Naive thymus-derived CD4-positive, alpha-beta T cell (primary cell): Measurements from ENCODE around the gene ACP5. TPM values are rescaled to one million over a fixed set of nuclear protein-coding genes. Genes with fewer than 3 reads are reported as not detected.

Experiments
- ATAC-seq: fragments of 150-1000 bp; cut with Tn5 transposase; 2 replicates; pipeline ENCODE4 v1.10.0; 2021; ENCODE audit warnings: mild to moderate bottlenecking, moderate library complexity
- CTCF ChIA-PET: fragments of 350-600 bp; sonication (Branson Sonifier 250); formaldehyde crosslinking; loops from one replicate; lab custom pipeline; 2021; ENCODE audit warnings: antibody characterized with exemption; lab: Charles Lee
- POLR2A ChIA-PET: fragments of 350-600 bp; sonication (Branson Sonifier 250); formaldehyde crosslinking; loops from one replicate; lab custom pipeline; 2021; ENCODE audit warnings: antibody characterized with exemption, inconsistent platforms; lab: Charles Lee
- DNase-seq, 9 donors: peaks; one replicate each; pipeline versions ENCODE4 v3.0.0 to v3.0.0-alpha.2; 2020 to 2022; ENCODE audit warnings: mixed read lengths in 1 of 9
- H3K27ac ChIP-seq: one replicate; pipeline ENCODE4 v1.7.0; 2013; ENCODE audit warnings: mild to moderate bottlenecking, low read depth, low read length, moderate library complexity
- H3K27me3 ChIP-seq, 2 donors: one replicate each; pipeline ENCODE4 v1.7.0; 2013; ENCODE audit warnings: low read length in 2 of 2, mild to moderate bottlenecking in 2 of 2, moderate library complexity in 2 of 2; ENCODE audit not compliant: control insufficient read depth in 2 of 2, insufficient read depth in 2 of 2
- H3K36me3 ChIP-seq, 3 experiments: 1 replicate in 2 of 3; 2 replicates in 1 of 3; pipeline ENCODE4 v1.7.0; 2013; ENCODE audit warnings: low read length in 3 of 3, mild to moderate bottlenecking in 3 of 3, moderate library complexity in 1 of 3; ENCODE audit not compliant: insufficient read depth in 3 of 3, control insufficient read depth in 2 of 3
- H3K4me1 ChIP-seq, 2 donors: one replicate each; pipeline ENCODE4 v1.7.0; 2013; ENCODE audit warnings: low read length in 2 of 2, mild to moderate bottlenecking in 2 of 2, moderate library complexity in 1 of 2; ENCODE audit not compliant: control insufficient read depth in 2 of 2, insufficient read depth in 2 of 2
- H3K4me3 ChIP-seq: 2 replicates; pipeline ENCODE4 v1.7.0; 2013; ENCODE audit warnings: mild to moderate bottlenecking, low read length
- H3K9me3 ChIP-seq, 3 experiments: 1 replicate in 2 of 3; 2 replicates in 1 of 3; pipeline ENCODE4 v1.7.0; 2013; ENCODE audit warnings: low read length in 3 of 3; ENCODE audit not compliant: control insufficient read depth in 2 of 3
- H3K27ac Mint-ChIP-seq, 9 donors: one replicate each; pipeline ENCODE4 v1.8.0; 2020 to 2022; ENCODE audit warnings: mixed read lengths in 9 of 9, mild to moderate bottlenecking in 8 of 9, moderate library complexity in 5 of 9, inconsistent platforms in 2 of 9
- H3K27me3 Mint-ChIP-seq, 5 donors: one replicate each; pipeline ENCODE4 v1.8.0; 2021 to 2022; ENCODE audit warnings: mixed read lengths in 5 of 5, mild to moderate bottlenecking in 1 of 5
- H3K36me3 Mint-ChIP-seq, 5 donors: one replicate each; pipeline ENCODE4 v1.8.0; 2020 to 2022; ENCODE audit warnings: mixed read lengths in 5 of 5, mild to moderate bottlenecking in 3 of 5, inconsistent platforms in 1 of 5
- H3K4me1 Mint-ChIP-seq, 7 donors: one replicate each; pipeline ENCODE4 v1.8.0; 2020 to 2022; ENCODE audit warnings: mixed read lengths in 7 of 7, mild to moderate bottlenecking in 3 of 7, inconsistent platforms in 1 of 7
- H3K4me3 Mint-ChIP-seq, 10 donors: one replicate each; pipeline ENCODE4 v1.8.0; 2020 to 2022; ENCODE audit warnings: mild to moderate bottlenecking in 10 of 10, mixed read lengths in 10 of 10, moderate library complexity in 6 of 10, inconsistent platforms in 2 of 10
- H3K9me3 Mint-ChIP-seq, 11 donors: one replicate each; pipeline ENCODE4 v1.8.0; 2020 to 2022; ENCODE audit warnings: mixed read lengths in 11 of 11, mild to moderate bottlenecking in 4 of 11, inconsistent platforms in 1 of 11, moderate library complexity in 1 of 11
- intact Hi-C, 2 donors: fragments of 100-400 bp; cut with micrococcal nuclease; formaldehyde crosslinking; loops; one replicate each; pipeline ENCODE4 v1.15.1; 2023
- polyA plus RNA-seq, 2 donors: library from polyadenylated mRNA; unstranded; fragments of 300-500 nt; fragmentation: Illumina TruSeq; gene quantifications; one replicate each; pipeline ENCODE4 v1.2.3, GENCODE V29; 2021
- total RNA-seq, 6 experiments: library from RNA in 5 of 6; stranded (reverse) in 5 of 6; gene quantifications; 1 replicate in 5 of 6; 2 replicates in 1 of 6; pipeline ENCODE4 v1.2.3 and lab custom pipeline; 2021 to 2026

ACP5 gene
- total and polyA plus RNA-seq, 7 experiments from 2014 or later, result 14.7 to 29.6 (median 21.5) TPM

DNA sequence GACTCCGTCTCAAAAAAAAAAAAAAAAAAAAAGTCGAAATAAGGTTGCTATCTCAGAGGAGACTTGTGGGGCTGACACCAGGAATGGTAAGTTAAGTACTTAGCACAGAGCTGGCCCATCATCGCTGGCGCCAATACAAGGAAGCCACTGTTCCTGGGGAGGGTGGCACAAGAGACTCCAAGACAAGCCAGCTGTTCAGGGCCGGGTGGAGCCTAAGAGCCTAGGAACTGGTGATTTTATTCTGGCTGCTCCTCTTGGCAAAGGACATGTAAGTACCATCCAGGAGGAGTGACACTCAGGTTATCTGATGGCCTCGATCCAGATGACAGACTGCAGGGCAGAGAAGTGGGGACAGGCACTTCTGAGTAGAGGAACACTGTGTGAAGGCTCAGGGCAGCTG is 22.2 kb downstream of the ACP5 start:
- peak overlapping the region in 4 of 9 donors; percentile 7 to 81 (median 32) for H3K27ac Mint-ChIP-seq
- DNase-seq (no peak), ATAC-seq (no peak)
- no peaks in the 10 kb centered on the region for H3K27me3 Mint-ChIP-seq
- intact Hi-C loops, result loop anchor here in 1 of 2 donors (5.0 kb wide), 1 partner anchor 1363 kb away; the partner anchor contains the start of gene DNMT1
- H3K36me3 Mint-ChIP-seq, result peaks cover 0 to 14% (median 0%) of the 10 kb centered on the region in 5 donors
- no peaks in the 10 kb centered on the region for H3K9me3 ChIP-seq
- ChIA-PET CTCF (no interaction called here), POLR2A (no interaction called here)
- H3K36me3 ChIP-seq, result peaks cover 0 to 50% (median 5%) of the 10 kb centered on the region in 3 experiments
- H3K4me1 Mint-ChIP-seq, result peaks cover 28 to 43% (median 37%) of the 10 kb centered on the region in 7 donors
- no peak overlapping the region for H3K4me3 ChIP-seq
- no peaks in the 10 kb centered on the region for H3K9me3 Mint-ChIP-seq
- H3K4me3 Mint-ChIP-seq, result peak overlapping the region in 6 of 10 donors; percentile 8 to 64 (median 38)
- H3K27ac ChIP-seq, result no peak overlapping the region
- no peaks in the 10 kb centered on the region for H3K27me3 ChIP-seq
- peaks cover 12 to 13% of the 10 kb centered on the region in 2 donors for H3K4me1 ChIP-seq

DNA sequence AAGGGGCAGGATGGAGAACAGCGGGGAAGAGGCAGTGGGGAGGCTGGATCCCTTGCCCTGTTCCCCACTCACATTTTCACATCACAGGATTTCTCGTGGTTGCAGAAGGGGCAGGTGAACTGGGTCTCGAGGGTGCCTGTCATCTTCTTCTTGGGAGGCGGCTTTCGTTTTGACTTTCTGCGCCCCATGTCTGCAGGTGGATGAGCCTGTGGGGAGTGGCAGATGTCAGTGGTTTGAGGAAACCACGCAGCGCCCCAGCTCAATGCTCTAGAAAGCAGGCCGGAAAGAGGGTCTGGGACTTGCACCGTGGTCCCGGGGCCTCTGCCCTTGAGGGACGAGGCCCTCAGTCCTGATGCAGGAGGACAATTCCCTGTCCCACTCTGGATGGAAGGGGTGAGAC is 23.3 kb downstream of the ACP5 start:
- ChIA-PET CTCF (no interaction called here), POLR2A (no interaction called here)
- H3K27me3 Mint-ChIP-seq, result no peaks in the 10 kb centered on the region
- no peaks in the 10 kb centered on the region for H3K9me3 ChIP-seq
- H3K27ac Mint-ChIP-seq, result peak overlapping the region in 2 of 9 donors; percentile 32 to 62
- DNase-seq (no peak), ATAC-seq (no peak)
- H3K9me3 Mint-ChIP-seq, result no peaks in the 10 kb centered on the region
- peaks cover 9 to 11% of the 10 kb centered on the region in 2 donors for H3K4me1 ChIP-seq
- H3K36me3 ChIP-seq, result peaks cover 0 to 50% (median 5%) of the 10 kb centered on the region in 3 experiments
- no peaks in the 10 kb centered on the region for H3K27me3 ChIP-seq
- peak overlapping the region in 2 of 10 donors; percentile 12 to 33 for H3K4me3 Mint-ChIP-seq
- peaks cover 21 to 36% (median 30%) of the 10 kb centered on the region in 7 donors for H3K4me1 Mint-ChIP-seq
- no peak overlapping the region for H3K4me3 ChIP-seq
- H3K36me3 Mint-ChIP-seq, result peaks cover 0 to 14% (median 0%) of the 10 kb centered on the region in 5 donors
- H3K27ac ChIP-seq, result no peak overlapping the region
- intact Hi-C loops, result no loop called here

DNA sequence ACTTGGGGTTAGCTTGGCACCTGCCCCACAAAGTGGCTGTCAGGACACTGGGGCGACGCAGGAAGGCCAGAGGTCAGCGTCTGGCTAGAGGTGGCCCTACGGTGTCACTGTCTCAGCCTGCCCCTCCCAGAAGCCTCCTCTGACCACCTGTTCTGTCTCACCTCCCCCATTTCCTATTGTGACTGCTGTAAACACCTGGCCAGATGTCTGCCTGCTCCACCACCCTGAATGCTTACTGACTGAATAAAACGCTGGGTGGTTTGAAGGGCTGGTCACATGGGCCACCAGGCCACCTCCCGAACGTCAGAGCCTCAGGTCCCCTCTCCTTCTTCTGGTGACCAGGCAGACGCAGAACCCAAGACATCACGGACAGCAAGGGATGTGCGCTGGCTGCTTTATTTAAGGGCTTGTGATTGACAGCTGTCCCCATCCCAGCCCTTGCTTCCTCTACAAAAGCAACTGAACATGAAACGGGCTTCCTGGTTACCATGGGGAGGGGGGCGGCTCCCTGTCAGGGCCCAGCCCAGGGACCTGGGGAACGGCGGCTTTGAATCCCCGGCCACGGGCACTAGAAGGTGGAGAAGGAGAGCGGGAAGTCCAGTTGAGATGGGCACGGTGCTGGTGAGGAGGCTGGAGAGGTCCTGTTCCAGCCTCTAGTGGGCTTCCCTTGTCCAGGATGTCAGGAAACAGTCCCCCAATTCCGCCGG is 24.6 kb downstream of the ACP5 start:
- Histone ChIP-seq H3K36me3 (peaks cover 0 to 46% (median 5%) of the 10 kb centered on the region in 3 experiments), H3K27ac (no peak overlapping the region), H3K4me1 (peaks cover 2 to 3% of the 10 kb centered on the region in 2 donors), H3K27me3 (no peaks in the 10 kb centered on the region), H3K4me3 (no peak overlapping the region), H3K9me3 (no peaks in the 10 kb centered on the region)
- POLR2A ChIA-PET, result interaction anchor here (0.6 kb wide), 1 partner anchor 152 kb away, joined by 6 read pairs; no protein-coding TSS in a partner anchor
- Mint-ChIP-seq H3K9me3 (no peaks in the 10 kb centered on the region), H3K27ac (peak overlapping the region in 1 of 9 donors; percentile 67), H3K4me1 (peaks cover 15 to 24% (median 20%) of the 10 kb centered on the region in 7 donors), H3K36me3 (peaks cover 0 to 14% (median 0%) of the 10 kb centered on the region in 5 donors), H3K4me3 (no peak overlapping the region), H3K27me3 (no peaks in the 10 kb centered on the region)
- CTCF ChIA-PET, result interaction anchor here (0.6 kb wide), 1 partner anchor 27 kb away, joined by 3 read pairs; no protein-coding TSS in a partner anchor
- intact Hi-C loops, result no loop called here
- ATAC-seq (no peak), DNase-seq (no peak)

DNA sequence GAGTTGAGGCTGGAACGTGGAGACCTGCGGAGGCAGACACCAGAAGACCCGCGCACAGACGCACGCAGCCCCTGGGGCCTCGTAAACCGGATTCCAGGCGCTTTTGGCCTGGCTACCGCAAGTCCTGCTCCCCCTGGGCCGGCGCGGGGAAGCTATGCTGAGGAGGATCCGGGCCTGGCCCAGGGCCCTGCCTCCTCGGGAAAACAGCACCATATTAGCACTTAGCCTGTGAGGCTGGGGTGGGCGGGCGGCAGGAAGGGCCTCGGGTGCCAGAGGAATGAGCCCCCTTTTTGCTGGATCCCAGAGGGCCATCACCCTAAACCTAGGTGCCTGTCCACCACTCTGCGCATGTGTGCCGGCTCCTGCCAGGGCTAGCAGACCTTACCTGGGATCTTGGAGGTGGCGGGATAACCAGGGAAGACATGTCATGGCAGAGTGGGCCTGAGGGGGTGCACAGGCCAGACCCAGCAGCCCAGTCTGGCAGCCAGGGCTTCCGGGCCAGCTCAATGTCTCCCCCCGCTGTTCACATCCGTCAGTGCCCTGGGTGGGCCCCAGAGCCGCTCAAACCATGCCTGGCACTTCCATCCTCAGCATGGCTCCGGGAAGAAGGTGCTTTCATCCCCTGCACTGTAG is 25.7 kb downstream of the ACP5 start:
- ATAC-seq (no peak), DNase-seq (no peak)
- CTCF ChIA-PET, result no interaction called here
- Histone ChIP-seq H3K27ac (no peak overlapping the region), H3K9me3 (no peaks in the 10 kb centered on the region), H3K4me3 (no peak overlapping the region), H3K27me3 (no peaks in the 10 kb centered on the region), H3K4me1 (no peaks in the 10 kb centered on the region), H3K36me3 (peaks cover 0 to 46% (median 5%) of the 10 kb centered on the region in 3 experiments)
- no peak overlapping the region for H3K4me3 Mint-ChIP-seq
- peaks cover 0 to 10% (median 0%) of the 10 kb centered on the region in 5 donors for H3K36me3 Mint-ChIP-seq
- H3K27me3 Mint-ChIP-seq, result no peaks in the 10 kb centered on the region
- H3K4me1 Mint-ChIP-seq, result peaks cover 9 to 15% (median 12%) of the 10 kb centered on the region in 7 donors
- H3K9me3 Mint-ChIP-seq, result no peaks in the 10 kb centered on the region
- intact Hi-C loops, result no loop called here
- H3K27ac Mint-ChIP-seq, result no peak overlapping the region
- POLR2A ChIA-PET, result no interaction called here

DNA sequence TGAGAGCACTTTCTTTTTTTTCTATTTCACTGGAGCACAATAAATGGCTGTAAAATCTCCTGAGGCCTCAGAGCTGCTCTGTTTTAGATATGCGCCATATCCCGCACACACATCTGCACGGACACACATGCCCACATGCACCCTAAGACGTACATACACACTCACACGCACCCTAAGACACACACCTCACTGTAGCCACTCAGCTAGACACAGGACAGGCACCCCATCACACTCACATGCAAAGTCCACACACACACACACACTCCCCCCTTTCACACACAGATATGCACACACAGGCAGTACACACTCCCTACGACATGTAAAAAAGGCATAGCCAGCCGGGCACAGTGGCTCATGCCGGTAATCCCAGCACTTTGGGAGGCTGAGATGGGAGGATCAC is 27.2 kb downstream of the ACP5 start:
- no peak for DNase-seq
- intact Hi-C loops, result no loop called here
- H3K4me1 ChIP-seq, result no peaks in the 10 kb centered on the region
- H3K36me3 ChIP-seq, result peaks cover 0 to 37% (median 5%) of the 10 kb centered on the region in 3 experiments
- no peaks in the 10 kb centered on the region for H3K27me3 ChIP-seq
- H3K27ac ChIP-seq, result no peak overlapping the region
- H3K9me3 ChIP-seq, result no peaks in the 10 kb centered on the region
- no peak for ATAC-seq
- H3K4me1 Mint-ChIP-seq, result peaks cover under 1 to 6% (median 1%) of the 10 kb centered on the region in 7 donors
- POLR2A ChIA-PET, result no interaction called here
- no peaks in the 10 kb centered on the region for H3K9me3 Mint-ChIP-seq
- CTCF ChIA-PET, result interaction anchor here (0.8 kb wide), 1 partner anchor 10 kb away, joined by 3 read pairs; no protein-coding TSS in a partner anchor
- no peak overlapping the region for H3K4me3 ChIP-seq
- no peak overlapping the region for H3K4me3 Mint-ChIP-seq
- H3K27me3 Mint-ChIP-seq, result peaks cover 0 to under 1% (median 0%) of the 10 kb centered on the region in 5 donors
- H3K27ac Mint-ChIP-seq, result peak overlapping the region in 1 of 9 donors; percentile 64
- peaks cover 0 to 8% (median 0%) of the 10 kb centered on the region in 5 donors for H3K36me3 Mint-ChIP-seq

DNA sequence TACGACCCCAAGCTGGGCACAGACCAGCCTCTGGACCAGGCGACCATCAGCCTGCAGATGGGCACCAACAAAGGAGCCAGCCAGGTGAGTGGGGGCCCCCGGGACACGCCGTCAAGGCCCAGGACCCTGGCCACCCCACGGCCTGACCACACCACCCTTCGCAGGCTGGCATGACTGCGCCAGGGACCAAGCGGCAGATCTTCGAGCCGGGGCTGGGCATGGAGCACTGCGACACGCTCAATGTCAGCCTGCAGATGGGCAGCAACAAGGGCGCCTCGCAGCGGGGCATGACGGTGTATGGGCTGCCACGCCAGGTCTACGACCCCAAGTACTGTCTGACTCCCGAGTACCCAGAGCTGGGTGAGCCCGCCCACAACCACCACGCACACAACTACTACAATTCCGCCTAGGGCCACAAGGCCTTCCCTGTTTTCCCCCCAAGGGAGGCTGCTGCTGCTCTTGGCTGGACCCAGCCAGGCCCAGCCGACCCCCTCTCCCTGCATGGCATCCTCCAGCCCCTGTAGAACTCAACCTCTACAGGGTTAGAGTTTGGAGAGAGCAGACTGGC is 28.0 kb downstream of the ACP5 start:
- POLR2A ChIA-PET, result no interaction called here
- Mint-ChIP-seq H3K27me3 (peaks cover 0 to 5% (median 0%) of the 10 kb centered on the region in 5 donors), H3K4me1 (peaks cover 0 to 6% (median 0%) of the 10 kb centered on the region in 7 donors), H3K27ac (no peak overlapping the region), H3K4me3 (no peak overlapping the region), H3K36me3 (peaks cover 0 to 8% (median 0%) of the 10 kb centered on the region in 5 donors), H3K9me3 (no peaks in the 10 kb centered on the region)
- CTCF ChIA-PET, result no interaction called here
- intact Hi-C loops, result no loop called here
- H3K27ac ChIP-seq, result no peak overlapping the region
- no peak for ATAC-seq
- H3K4me3 ChIP-seq, result no peak overlapping the region
- DNase-seq, result no peak
- H3K9me3 ChIP-seq, result no peaks in the 10 kb centered on the region
- H3K27me3 ChIP-seq, result no peaks in the 10 kb centered on the region
- peaks cover 0 to 31% (median 5%) of the 10 kb centered on the region in 3 experiments for H3K36me3 ChIP-seq
- H3K4me1 ChIP-seq, result no peaks in the 10 kb centered on the region
